Astrocyte of the cerebellum (primary cell): ENCODE measurements around the gene GABRA5.
"Not testable (repeated sequence)": the region's sequence is repeated elsewhere in the genome, so short reads cannot be mapped to it uniquely, and the experiment has no call there.

Experiments used
- DNase-seq: peaks from one replicate; pipeline ENCODE4 v3.0.0-alpha.2; 2011; ENCODE audit warnings: low read depth
- H3K4me3 ChIP-seq: 2 replicates; pipeline ENCODE4 v1.5.1; 2011; ENCODE audit warnings: mild to moderate bottlenecking, low read depth, low read length, moderate library complexity
- CTCF ChIP-seq: IDR thresholded peaks from 2 replicates; pipeline ENCODE4 v1.5.1; 2012; ENCODE audit warnings: low read length, low read depth, moderate library complexity, mild to moderate bottlenecking; ENCODE audit errors: missing control alignments
- in situ Hi-C: cut with HindIII; loops from 2 replicates; pipeline ENCODE4 v1.10.0; 2017; ENCODE audit warnings: low sequenced_read_pairs

The GABRA5 gene

GRCh38 chr15:26890988-26891387 lies 24.1 kb downstream of the GABRA5 start:
- no peak for DNase-seq
- no peak overlapping the region for H3K4me3 ChIP-seq
- no peak for TF ChIP-seq CTCF
- in situ Hi-C loops, result no loop called here

- DNase-seq, result peak; percentile 57
- H3K4me3 ChIP-seq, result peak overlapping the region; percentile 36
- in situ Hi-C loops, result no loop called here
- peak; percentile 84 for TF ChIP-seq CTCF
These were observed 24.8 kb downstream of the GABRA5 start for GRCh38 chr15:26891448-26892181.

GRCh38 chr15:26892182-26892518 lies 25.3 kb downstream of the GABRA5 start:
- DNase-seq, result no peak
- TF ChIP-seq CTCF, result no peak
- H3K4me3 ChIP-seq, result peak overlapping the region; percentile 36
- in situ Hi-C loops, result no loop called here

GRCh38 chr15:26892678-26893077 lies 25.8 kb downstream of the GABRA5 start:
- H3K4me3 ChIP-seq, result no peak overlapping the region
- in situ Hi-C loops, result no loop called here
- DNase-seq, result no peak
- no peak for TF ChIP-seq CTCF

- H3K4me3 ChIP-seq, result no peak overlapping the region
- in situ Hi-C loops, result no loop called here
- TF ChIP-seq CTCF, result no peak
- DNase-seq, result no peak
These were observed 26.6 kb downstream of the GABRA5 start for GRCh38 chr15:26893351-26894065.

GRCh38 chr15:26894181-26894580 lies 27.3 kb downstream of the GABRA5 start:
- no peak overlapping the region for H3K4me3 ChIP-seq
- TF ChIP-seq CTCF, result no peak
- in situ Hi-C loops, result no loop called here
- DNase-seq, result no peak

- in situ Hi-C loops, H3K4me3 ChIP-seq, DNase-seq: not testable (repeated sequence)
These were observed 28.5 kb downstream of the GABRA5 start for GRCh38 chr15:26895346-26895745.
